ENCODE data around the gene C1orf216. TPM values are rescaled to one million over a fixed set of nuclear protein-coding genes. Genes with fewer than 3 reads are reported as not detected.

The C1orf216 gene
- total and polyA plus RNA-seq, 2 of the 4 experiments (the other 2 are of a cell fraction): 13.4 to 16.7 TPM

DNA sequence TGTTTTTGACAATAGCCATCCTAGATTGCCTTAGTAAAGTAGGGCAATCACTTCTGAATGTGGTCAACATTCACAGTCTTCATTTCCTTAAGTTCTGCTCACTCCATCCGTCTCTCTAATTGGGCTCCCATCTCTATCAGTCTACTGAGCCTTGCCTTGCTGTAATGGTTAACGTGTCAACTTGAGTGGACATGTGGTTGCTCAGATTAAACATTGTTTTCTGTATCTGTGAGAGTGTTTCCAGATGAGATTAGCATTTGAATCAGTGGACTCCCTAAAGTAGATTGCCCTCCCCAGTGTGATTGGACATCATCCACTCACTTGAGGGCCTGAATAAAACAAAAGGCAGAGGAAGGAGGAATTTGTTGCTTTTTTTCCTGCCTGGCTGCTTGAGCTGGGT, 26.4 kb downstream of the C1orf216 start:
- Histone ChIP-seq H3K4ac (ENCODE audit: low read depth, low read length) (no peak overlapping the region), H3K56ac (ENCODE audit: extremely low read depth, insufficient read depth, low read length) (no peak overlapping the region), H3K4me2 (ENCODE audit: low read depth, low read length) (no peak overlapping the region), H2AFZ (replicated peaks; ENCODE audit: low read length, poor library complexity) (no peak overlapping the region), H4K20me1 (ENCODE audit: insufficient read depth, low read length) (no peaks in the 10 kb centered on the region), H3K4me1 (ENCODE audit: control insufficient read depth, insufficient read depth, low read length) (no peaks in the 10 kb centered on the region), H2BK20ac (ENCODE audit: low read depth, low read length) (no peak overlapping the region), H3K4me3 (ENCODE audit: insufficient read depth, low read depth, low read length) (no peak overlapping the region), H2AK9ac (replicated peaks; ENCODE audit: low read depth, low read length, poor library complexity) (no peak overlapping the region), H2AK5ac (ENCODE audit: low read depth, low read length) (no peak overlapping the region), H3K27me3 (ENCODE audit: control insufficient read depth, insufficient read depth, low read length) (peaks cover 33% of the 10 kb centered on the region), H3K9me3 (ENCODE audit: control insufficient read depth, insufficient read depth, low read length) (no peaks in the 10 kb centered on the region), H2BK15ac (ENCODE audit: low read depth, low read length) (no peak overlapping the region), H2BK120ac (ENCODE audit: low read depth, low read length) (no peak overlapping the region), H3K23ac (ENCODE audit: low read depth, low read length) (no peak overlapping the region), H3K36me3 (ENCODE audit: control insufficient read depth, insufficient read depth, low read length) (no peaks in the 10 kb centered on the region), H4K91ac (ENCODE audit: insufficient read depth, low read depth, low read length) (no peak overlapping the region), H4K8ac (ENCODE audit: low read depth in 2 of 2, low read length in 2 of 2) (no peak overlapping the region), H4K5ac (ENCODE audit: low read depth, low read length) (no peak overlapping the region), H3K18ac (ENCODE audit: low read depth, low read length) (no peak overlapping the region), H2BK5ac (ENCODE audit: low read depth, low read length, poor library complexity, severe bottlenecking) (no peak overlapping the region), H3K9me1 (ENCODE audit: insufficient read depth, low read length) (no peaks in the 10 kb centered on the region), H3K9ac (ENCODE audit: low read depth, low read length) (no peak overlapping the region), H3K14ac (replicated peaks; ENCODE audit: low read depth, low read length) (no peak overlapping the region), H3K79me1 (ENCODE audit: low read depth in 1 of 2, low read length in 2 of 2) (no peaks in the 10 kb centered on the region), H3K27ac (ENCODE audit: insufficient read depth, low read length) (no peak overlapping the region)
- dilution Hi-C loops (cut with HindIII; ENCODE audit: low sequenced_read_pairs, unreplicated experiment): no loop called here
- CTCF ChIA-PET: no interaction called here
- WGBS, 2 experiments (ENCODE audit: extremely low coverage in 2 of 2, insufficient read length in 1 of 2): no CpG with 5 or more reads among the region's 2 CpGs
- intact Hi-C loops (cut with micrococcal nuclease): no loop called here
- DNase-seq: no peak
- no peak for ATAC-seq (ENCODE audit: low read depth)
- in situ Hi-C loops (cut with MboI; ENCODE audit: low sequenced_read_pairs): no loop called here
- no TSS peak for BruUV-seq (replicated peaks)
- POLR2A ChIA-PET (ENCODE audit: unreplicated experiment): no interaction called here
- TF ChIP-seq FOS (IDR thresholded peaks at IDR 0.05; ENCODE audit: low read depth, low read length) (no peak), BHLHE40 (IDR thresholded peaks at IDR 0.05; ENCODE audit: low read depth, low read length) (no peak), CTCF (conservative IDR thresholded peaks at IDR 0.05; ENCODE audit: low read depth, low read length) (no peak), POLR2A (IDR thresholded peaks at IDR 0.05; ENCODE audit: low read depth, low read length) (no peak), ELK1 (IDR thresholded peaks at IDR 0.05; ENCODE audit: borderline replicate concordance, low read depth, low read length) (no peak), NFE2L2 (IDR thresholded peaks at IDR 0.05; ENCODE audit: low read depth, low read length) (no peak), MAFK (IDR thresholded peaks at IDR 0.05; ENCODE audit: low read depth, low read length) (no peak)
